Stimulated activated naive CD4-positive, alpha-beta T cell treated with Interleukin-2 at 50 U/mL for 16 hours (primary cell): ENCODE results near the gene OR1K1.
"Not testable (repeated sequence)": the region's sequence is repeated elsewhere in the genome, so short reads cannot be mapped to it uniquely, and the experiment has no call there.

Experiments
- DNase-seq: peaks from one replicate; lab custom pipeline; 2025; lab: John Stamatoyannopoulos, UW

Gene OR1K1

GRCh38 chr9:122800066-122801060 lies at the start of gene OR1K1:
OR1K1 (plus strand) TSS chr9:122800123; CDS start chr9:122800123, 0 bp downstream.
- no peak for DNase-seq

GRCh38 chr9:122754825-122755224 lies 45.1 kb upstream of the OR1K1 start:
- DNase-seq, result no peak

DNA sequence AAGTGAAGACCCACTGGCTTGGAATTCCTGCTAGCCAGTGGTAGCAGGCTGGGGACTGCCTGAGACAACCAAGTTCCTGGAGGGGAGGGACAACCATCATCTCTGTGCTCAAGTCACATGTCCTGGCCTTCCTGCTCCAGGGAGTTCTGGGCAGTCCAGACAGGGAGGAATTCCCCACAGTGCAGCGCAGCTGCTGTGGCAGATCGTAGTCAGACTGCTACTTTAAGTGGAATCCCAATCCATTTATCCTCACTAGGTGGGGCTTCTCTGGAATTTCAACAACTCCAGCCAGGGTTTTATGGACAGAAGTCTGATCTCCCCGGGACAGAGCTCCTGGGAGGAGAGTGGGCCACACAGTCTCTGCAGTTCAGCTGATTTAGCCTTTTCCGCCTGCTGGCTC lies 32.1 kb upstream of the OR1K1 start:
- no peak for DNase-seq

DNA sequence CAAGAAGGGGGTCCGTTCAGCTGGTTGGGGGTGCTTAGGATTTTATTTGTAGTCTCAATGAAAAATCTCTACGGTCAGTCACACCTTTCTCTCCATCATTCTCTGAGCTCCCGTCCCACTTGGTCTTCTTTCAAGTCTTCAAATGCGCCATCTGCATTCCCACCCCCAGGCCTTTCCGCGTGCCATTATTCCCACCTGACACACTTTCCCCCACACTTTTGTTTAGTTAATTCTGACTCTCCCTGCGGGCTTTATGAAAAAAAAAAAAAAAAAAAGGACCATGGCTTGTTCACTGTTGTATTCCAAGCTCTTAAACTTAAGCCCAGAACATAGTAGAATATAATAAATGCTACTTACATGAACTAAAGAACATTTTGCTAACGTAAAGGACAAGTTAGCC lies 22.9 kb upstream of the OR1K1 start:
- no peak for DNase-seq

GRCh38 chr9:122777935-122778627 lies 21.8 kb upstream of the OR1K1 start:
- DNase-seq, result no peak

DNA sequence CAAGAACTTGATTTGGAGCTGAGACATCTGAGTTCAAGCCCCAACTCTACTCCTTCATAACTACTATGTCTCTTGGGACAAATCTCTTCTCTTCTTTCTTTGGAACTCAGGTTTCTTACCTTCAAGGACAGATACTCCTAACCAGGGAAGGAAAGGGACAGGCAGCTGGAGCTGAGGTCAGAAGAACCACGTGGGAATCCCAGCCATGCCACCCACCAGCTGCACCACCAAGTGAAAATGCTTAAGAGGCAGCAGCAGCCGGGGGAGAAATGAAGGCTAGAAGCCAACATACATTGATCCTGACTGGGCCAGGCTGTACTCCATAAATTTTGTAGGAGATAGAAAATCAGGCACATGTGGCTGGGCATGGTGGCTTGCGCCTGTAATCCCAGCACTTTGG lies 20.7 kb upstream of the OR1K1 start:
- no peak for DNase-seq

GRCh38 chr9:122780026-122780425 lies 19.9 kb upstream of the OR1K1 start:
- DNase-seq, result no peak

DNA sequence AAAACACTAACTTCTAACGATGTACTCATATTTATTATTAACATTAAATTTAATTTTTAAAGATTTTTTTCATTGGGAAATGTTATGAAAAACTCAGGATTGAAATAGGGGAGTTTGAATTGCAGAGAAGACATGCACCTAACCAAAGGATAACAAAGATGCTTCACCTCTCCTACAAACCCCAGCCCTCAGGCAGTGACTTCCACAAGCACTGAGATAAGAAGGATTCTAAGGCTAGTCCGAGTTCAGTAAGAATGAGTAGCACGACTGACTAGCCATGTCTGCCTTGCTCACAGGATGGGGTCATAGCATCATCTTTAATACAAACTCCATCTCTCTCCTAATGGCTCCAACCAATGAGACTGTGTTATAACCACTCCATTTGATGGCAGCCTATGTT lies 18.3 kb upstream of the OR1K1 start:
- no peak for DNase-seq

- no peak for DNase-seq
Observed at GRCh38 chr9:122785269-122785668, 14.7 kb upstream of the OR1K1 start.

DNA sequence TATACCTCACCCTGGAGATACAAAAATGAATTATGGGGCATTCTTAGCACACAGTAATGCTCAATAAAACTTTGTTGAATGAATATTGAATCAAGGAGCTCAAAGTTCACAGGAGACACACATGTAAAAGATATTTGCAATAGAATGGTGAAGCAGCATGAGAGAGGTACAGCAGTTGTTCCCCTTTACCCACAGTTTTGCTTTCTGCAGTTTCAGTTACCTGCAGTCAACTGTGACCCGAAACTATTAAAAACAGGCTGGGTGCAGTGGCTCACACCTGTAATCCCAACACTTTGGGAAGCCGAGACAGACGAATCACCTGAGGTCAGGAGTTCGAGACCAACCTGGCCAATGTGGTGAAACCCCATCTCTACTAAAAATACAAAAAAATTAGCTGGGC lies 13.6 kb upstream of the OR1K1 start:
- DNase-seq, result no peak

DNA sequence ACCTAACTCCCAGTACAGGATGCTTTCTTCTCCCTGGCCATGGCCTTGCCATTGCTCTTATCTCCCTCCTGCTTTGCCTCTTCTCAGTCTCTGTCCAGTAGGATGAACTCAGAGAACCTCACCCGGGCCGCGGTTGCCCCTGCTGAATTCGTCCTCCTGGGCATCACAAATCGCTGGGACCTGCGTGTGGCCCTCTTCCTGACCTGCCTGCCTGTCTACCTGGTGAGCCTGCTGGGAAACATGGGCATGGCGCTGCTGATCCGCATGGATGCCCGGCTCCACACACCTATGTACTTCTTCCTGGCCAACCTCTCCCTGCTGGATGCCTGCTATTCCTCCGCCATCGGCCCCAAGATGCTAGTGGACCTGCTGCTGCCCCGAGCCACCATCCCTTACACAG lies 11.1 kb upstream of the OR1K1 start, which contains the start of gene OR5C1:
TSS of gene OR5C1 (plus strand) at position 103 of the 400 bp plus-strand sequence. CDS start at position 103, 0 bp downstream.
- DNase-seq, result no peak

DNA sequence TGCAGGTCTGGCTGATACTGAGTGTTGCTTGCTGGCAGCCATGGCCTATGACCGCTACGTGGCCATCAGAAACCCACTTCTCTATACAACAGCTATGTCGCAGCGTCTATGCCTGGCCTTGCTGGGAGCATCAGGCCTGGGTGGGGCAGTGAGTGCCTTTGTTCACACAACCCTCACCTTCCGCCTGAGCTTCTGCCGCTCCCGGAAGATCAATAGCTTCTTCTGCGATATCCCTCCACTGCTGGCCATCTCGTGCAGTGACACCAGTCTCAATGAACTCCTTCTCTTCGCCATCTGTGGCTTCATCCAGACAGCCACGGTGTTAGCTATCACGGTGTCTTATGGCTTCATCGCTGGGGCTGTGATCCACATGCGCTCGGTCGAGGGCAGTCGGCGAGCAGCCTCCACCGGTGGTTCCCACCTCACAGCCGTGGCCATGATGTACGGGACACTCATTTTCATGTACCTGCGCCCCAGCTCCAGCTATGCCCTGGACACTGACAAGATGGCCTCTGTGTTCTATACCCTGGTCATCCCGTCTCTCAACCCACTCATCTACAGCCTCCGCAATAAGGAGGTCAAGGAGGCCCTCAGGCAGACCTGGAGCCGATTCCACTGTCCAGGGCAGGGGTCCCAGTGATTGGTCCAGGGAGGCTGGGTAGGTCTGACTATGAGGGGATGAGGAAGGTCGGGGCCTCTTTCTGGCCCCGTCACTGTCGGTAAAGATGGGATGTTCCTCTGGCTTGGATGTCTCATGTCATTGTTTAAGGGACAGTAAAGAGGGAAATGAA lies 10.5 kb upstream of the OR1K1 start:
- DNase-seq, result no peak

DNA sequence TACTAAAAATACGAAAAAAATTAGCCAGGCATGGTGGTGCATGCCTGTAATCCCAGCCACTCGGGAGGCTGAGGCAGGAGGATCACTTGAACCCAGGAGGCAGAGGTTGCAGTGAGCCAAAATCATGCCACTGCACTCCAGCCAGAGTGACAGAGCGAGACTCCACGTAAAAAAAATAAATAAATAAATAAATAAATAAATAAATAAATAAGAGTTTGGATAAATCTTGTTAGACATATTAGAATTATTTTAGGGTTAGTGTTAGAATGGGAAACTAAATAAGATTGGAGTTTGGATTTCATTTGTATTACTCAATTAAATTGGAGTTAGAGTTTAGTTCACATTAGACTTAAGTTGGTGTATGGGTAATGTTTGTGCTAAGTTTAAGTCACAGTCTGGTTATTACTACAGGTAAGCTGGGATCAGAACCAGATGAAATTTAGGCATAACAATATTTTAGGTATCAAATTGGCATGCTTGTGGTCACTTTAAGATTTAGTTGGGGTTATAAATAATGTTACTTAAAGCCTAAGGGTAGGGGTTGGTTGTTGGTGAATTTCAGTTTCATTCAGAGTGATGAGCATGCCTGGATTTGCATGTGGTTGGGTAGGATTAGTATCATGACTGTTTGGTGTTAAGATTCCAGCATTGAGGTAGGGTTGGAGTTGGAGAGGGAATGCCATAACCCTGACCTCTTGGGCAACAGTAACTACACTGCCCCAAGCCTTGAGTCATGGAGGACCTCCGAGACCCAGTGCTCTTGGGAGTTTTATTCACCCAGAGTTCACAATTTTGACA lies 7.9 kb upstream of the OR1K1 start:
- no peak for DNase-seq

DNA sequence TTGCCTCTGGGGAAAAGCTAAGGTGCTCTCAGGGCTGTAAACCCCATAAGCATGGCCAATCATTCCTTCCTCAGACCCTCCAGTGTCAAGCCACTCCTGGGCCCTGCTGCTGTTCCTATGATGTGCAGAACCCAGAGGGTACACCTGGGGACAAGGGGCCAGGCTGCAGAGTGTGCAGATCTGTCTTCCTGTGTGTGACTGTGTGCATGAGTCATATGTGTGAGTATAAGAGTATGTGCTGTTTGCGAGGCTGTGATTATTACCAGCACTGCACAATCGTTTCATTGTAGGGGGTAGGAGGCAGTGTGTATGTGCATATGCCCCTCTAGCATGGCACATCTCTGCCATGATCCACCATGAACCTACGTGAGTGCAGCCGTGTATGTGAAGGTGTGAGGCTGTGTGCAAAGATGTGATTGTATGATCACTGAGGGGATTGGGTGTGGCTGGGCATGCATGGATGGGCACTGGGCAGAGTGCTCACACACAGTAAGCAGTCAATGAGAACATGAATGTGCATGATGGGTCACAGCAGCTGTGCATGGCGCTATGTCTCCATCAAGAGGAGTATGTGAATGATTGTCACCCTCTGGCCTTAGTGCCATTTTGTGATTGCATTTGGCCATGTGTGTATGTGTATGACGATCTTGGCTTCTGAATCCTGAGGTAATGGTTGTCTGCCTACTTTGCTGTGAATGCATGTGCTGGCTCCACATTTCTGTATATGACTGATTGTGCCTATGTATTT lies 2.4 kb upstream of the OR1K1 start:
- DNase-seq, result no peak

DNA sequence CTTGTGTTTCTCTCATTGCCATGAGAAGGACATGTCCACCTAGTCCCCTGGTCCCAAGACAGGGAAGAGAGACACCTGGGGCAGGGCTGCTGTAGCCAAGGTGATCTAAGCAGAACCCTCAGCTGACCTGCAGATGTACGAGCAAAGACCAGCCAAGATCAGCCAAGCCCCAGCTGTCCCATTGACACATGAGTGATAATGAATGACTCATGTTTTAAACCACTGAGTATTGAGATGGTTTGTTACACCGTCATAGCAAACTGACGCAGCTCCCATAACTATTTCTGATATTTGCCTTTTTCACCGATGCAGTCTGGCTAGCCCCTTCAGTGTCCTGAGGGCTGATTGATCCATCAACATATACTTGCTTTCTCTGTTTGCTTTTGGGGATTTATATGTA lies 6.7 kb downstream of the OR1K1 start:
- DNase-seq, result peak; percentile 2

GRCh38 chr9:122807271-122807900 lies 7.5 kb downstream of the OR1K1 start:
- DNase-seq, result peak; percentile 67

DNA sequence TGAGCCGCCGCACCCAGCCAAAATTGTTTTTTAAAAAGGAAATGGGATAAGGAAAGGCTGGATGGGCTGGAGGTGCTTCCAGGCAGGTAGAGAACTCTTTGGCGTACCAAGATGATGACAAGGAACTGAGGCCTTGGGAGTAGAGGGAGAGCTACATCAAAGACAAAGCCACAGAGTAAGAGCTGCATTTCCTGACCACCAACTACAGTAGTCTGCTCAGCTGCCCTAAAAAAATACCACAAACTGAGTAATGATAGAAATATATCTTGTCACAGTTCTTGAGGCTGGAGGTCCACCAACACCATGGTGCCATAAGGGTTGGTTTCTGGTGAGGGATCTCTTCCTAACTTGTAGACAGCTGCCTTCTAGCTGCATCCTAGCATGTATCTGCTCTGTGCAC lies 8.2 kb downstream of the OR1K1 start:
- no peak for DNase-seq

- DNase-seq, result not testable (repeated sequence)
Observed at GRCh38 chr9:122809261-122809660, 9.3 kb downstream of the OR1K1 start.

GRCh38 chr9:122810306-122810946 lies 10.5 kb downstream of the OR1K1 start:
- DNase-seq, result peak; percentile 58

GRCh38 chr9:122812736-122813135 lies 12.8 kb downstream of the OR1K1 start:
- DNase-seq, result no peak
